GM12891 (cell line): ENCODE measurements around the gene ARHGAP15.

Experiments
- POLR2A ChIP-seq: IDR thresholded peaks from 2 replicates; pipeline ENCODE4 v1.6.1; 2011; ENCODE audit warnings: low read depth, low read length, control low read depth
- POLR2AphosphoS5 ChIP-seq: IDR thresholded peaks from 2 replicates; pipeline ENCODE4 v1.6.1; 2011; ENCODE audit warnings: low read depth, low read length, control low read depth
- SPI1 ChIP-seq: IDR thresholded peaks from 2 replicates; pipeline ENCODE4 v1.6.1; 2011; ENCODE audit warnings: low read depth, low read length, control low read depth
- TAF1 ChIP-seq: IDR thresholded peaks from 2 replicates; pipeline ENCODE4 v1.6.1; 2011; ENCODE audit warnings: low read depth, low read length, control low read depth

GRCh38 chr2:143584936-143585335 is 455.7 kb downstream of the ARHGAP15 start:
- TF ChIP-seq POLR2AphosphoS5, result no peak
- no peak for TF ChIP-seq TAF1
- TF ChIP-seq POLR2A, result no peak
- no peak for TF ChIP-seq SPI1
